Panc1 (cell line): ENCODE results near the gene DHX32. TPM values are rescaled to one million over a fixed set of nuclear protein-coding genes. Genes with fewer than 3 reads are reported as not detected.

ENCODE experiments used
- ATAC-seq: fragments of 200-7000 bp; cut with Tn5 transposase; 2 replicates; pipeline ENCODE4 v1.9.1; 2020; ENCODE audit warnings: mild to moderate bottlenecking, moderate library complexity
- BruUV-seq: library from RNA; stranded (reverse); fragments of 400-500 nt; replicated peaks from 2 replicates; lab custom pipeline; 2021; lab: Mats Ljungman, UMichigan
- CTCF ChIA-PET: fragments of 300-600 bp; sonication (Branson Sonifier 250); formaldehyde crosslinking; loops from one replicate; lab custom pipeline; 2022; ENCODE audit warnings: antibody characterized with exemption; lab: Charles Lee
- POLR2A ChIA-PET: fragments of 300-600 bp; sonication (Branson Sonifier 250); formaldehyde crosslinking; loops from one replicate; lab custom pipeline; 2022; ENCODE audit warnings: antibody characterized with exemption; lab: Charles Lee
- DNase-seq: peaks from one replicate; pipeline ENCODE4 v3.0.0-alpha.2; 2010; ENCODE audit warnings: low read depth, low spot score
- H3K27ac ChIP-seq: 2 replicates; pipeline ENCODE4 v1.5.1; 2011; ENCODE audit warnings: mild to moderate bottlenecking, low read length, inconsistent platforms
- H3K27me3 ChIP-seq: fragments of 200-500 bp; sonication (Bioruptor generic); 2 replicates; pipeline ENCODE4 v1.6.0; 2014; ENCODE audit warnings: low read length, inconsistent platforms; ENCODE audit not compliant: control insufficient read depth, insufficient read depth
- H3K36me3 ChIP-seq: fragments of 200-500 bp; sonication (Bioruptor generic); 2 replicates; pipeline ENCODE4 v1.5.1; 2014; ENCODE audit warnings: inconsistent platforms, mild to moderate bottlenecking, low read length, moderate library complexity; ENCODE audit not compliant: control insufficient read depth, insufficient read depth
- H3K4me1 ChIP-seq: 2 replicates; pipeline ENCODE4 v1.5.1; 2011; ENCODE audit warnings: inconsistent platforms, mild to moderate bottlenecking, low read length, moderate library complexity; ENCODE audit not compliant: control insufficient read depth, insufficient read depth
- H3K4me3 ChIP-seq, 2 experiments: 2 replicates each; pipeline ENCODE4 v1.5.1; 2011 to 2012; ENCODE audit warnings: low read depth in 2 of 2, low read length in 2 of 2, mild to moderate bottlenecking in 2 of 2, inconsistent platforms in 1 of 2, moderate library complexity in 1 of 2
- H3K9me3 ChIP-seq: fragments of 200-500 bp; sonication (Bioruptor generic); 2 replicates; pipeline ENCODE4 v1.5.1; 2014; ENCODE audit warnings: low read depth, mild to moderate bottlenecking, inconsistent platforms, low read length, moderate library complexity; ENCODE audit not compliant: control insufficient read depth, insufficient read depth
- CTCF ChIP-seq: fragments of 450-650 bp; IDR thresholded peaks from 2 replicates; pipeline ENCODE4 v1.5.1; 2017; ENCODE audit warnings: mild to moderate bottlenecking
- POLR2AphosphoS5 ChIP-seq: IDR thresholded peaks from 2 replicates; pipeline ENCODE4 v1.6.1; 2012; ENCODE audit warnings: mild to moderate bottlenecking, low read depth, low read length, moderate library complexity
- REST ChIP-seq, 2 experiments: IDR thresholded peaks; 2 replicates each; pipeline ENCODE4 v1.6.1; 2011 to 2012; ENCODE audit warnings: low read depth in 2 of 2, control low read depth in 1 of 2, low read length in 1 of 2, mild to moderate bottlenecking in 1 of 2, moderate library complexity in 1 of 2; ENCODE audit not compliant: insufficient read depth in 1 of 2
- SIN3A ChIP-seq: IDR thresholded peaks from 2 replicates; pipeline ENCODE4 v1.6.1; 2012; ENCODE audit warnings: low read depth, mild to moderate bottlenecking, low read length, moderate library complexity, borderline replicate concordance; ENCODE audit not compliant: insufficient read depth
- TCF7L2 ChIP-seq: IDR thresholded peaks from 2 replicates; pipeline ENCODE4 v1.6.1; 2011; ENCODE audit warnings: mild to moderate bottlenecking, low read depth, low read length, inconsistent platforms
- in situ Hi-C: cut with HindIII; loops from 2 replicates; pipeline ENCODE4 v1.10.0; 2016; ENCODE audit warnings: low sequenced_read_pairs, low pct_unique_long_range_greater_than_20kb
- intact Hi-C: fragments of 100-400 bp; cut with micrococcal nuclease; formaldehyde crosslinking; loops from one replicate; pipeline ENCODE4 v1.10.0; 2022; ENCODE audit not compliant: unreplicated experiment
- total RNA-seq: library from RNA; stranded (reverse); gene quantifications from one replicate; pipeline ENCODE4 v1.2.1, GENCODE V29; 2021; ENCODE audit not compliant: unreplicated experiment

DHX32 gene
- total RNA-seq, 1 experiment from 2014 or later: 117 TPM

GRCh38 chr10:125866421-125867029 lies 14.6 kb downstream of the DHX32 start:
- Histone ChIP-seq H3K27me3 (no peaks in the 10 kb centered on the region), H3K36me3 (peaks cover 18% of the 10 kb centered on the region), H3K27ac (no peak overlapping the region), H3K9me3 (no peaks in the 10 kb centered on the region), H3K4me3 (no peak overlapping the region), H3K4me1 (peaks cover 30% of the 10 kb centered on the region)
- CTCF ChIA-PET: no interaction called here
- DNase-seq (no peak), ATAC-seq (no peak)
- no peak for TF ChIP-seq SIN3A
- no peak for TF ChIP-seq POLR2AphosphoS5
- no peak for TF ChIP-seq CTCF
- TF ChIP-seq TCF7L2: no peak
- TF ChIP-seq REST (IDR thresholded peaks at IDR 0.05; ENCODE audit: insufficient read depth in 1 of 2, low read depth in 2 of 2, low read length in 1 of 2): no peak
- no TSS peak for BruUV-seq
- in situ Hi-C loops: no loop called here
- POLR2A ChIA-PET: no interaction called here
- intact Hi-C loops: loop anchor here (10.0 kb wide), 1 partner anchor 108 kb away; no protein-coding TSS in a partner anchor

DNA sequence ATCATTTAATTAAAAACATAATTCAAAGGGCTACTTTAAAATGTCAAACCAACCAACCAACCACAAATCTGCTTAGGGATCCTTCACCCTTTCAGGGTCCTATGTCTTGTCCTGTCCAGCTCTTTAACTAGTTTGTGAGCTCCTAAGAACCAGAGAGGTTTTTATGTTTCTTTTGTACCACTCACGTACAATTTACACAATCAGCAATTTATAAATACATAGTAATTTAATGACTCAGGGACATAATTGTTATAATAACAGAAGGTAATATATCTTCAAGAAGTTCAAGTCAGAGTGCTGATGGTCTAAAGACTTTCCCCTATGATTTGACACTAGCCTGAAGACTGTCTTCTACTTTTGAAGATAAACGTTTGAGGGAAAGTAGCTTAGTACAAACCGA lies 16.0 kb downstream of the DHX32 start:
- peaks cover 16% of the 10 kb centered on the region for H3K4me1 ChIP-seq
- DNase-seq (no peak), ATAC-seq (no peak)
- no peaks in the 10 kb centered on the region for H3K9me3 ChIP-seq
- intact Hi-C loops (loop anchor here (10.0 kb wide), 1 partner anchor 110 kb away; no protein-coding TSS in a partner anchor), in situ Hi-C loops (no loop called here)
- H3K4me3 ChIP-seq: no peak overlapping the region
- ChIA-PET CTCF (no interaction called here), POLR2A (interaction anchor here (0.6 kb wide), 1 partner anchor 14 kb away, joined by 6 read pairs; no protein-coding TSS in a partner anchor)
- TF ChIP-seq SIN3A (no peak), CTCF (no peak), TCF7L2 (no peak), POLR2AphosphoS5 (no peak), REST (IDR thresholded peaks at IDR 0.05; ENCODE audit: insufficient read depth in 1 of 2, low read depth in 2 of 2, low read length in 1 of 2) (no peak)
- H3K27me3 ChIP-seq: no peaks in the 10 kb centered on the region
- H3K36me3 ChIP-seq: peaks cover 18% of the 10 kb centered on the region
- no TSS peak for BruUV-seq
- H3K27ac ChIP-seq: no peak overlapping the region
